ENCODE data around the gene FNBP1.
"Not testable (repeated sequence)": the region's sequence is repeated elsewhere in the genome, so short reads cannot be mapped to it uniquely, and the experiment has no call there.

The FNBP1 gene

GRCh38 chr9:129910628-129911567 lies 132.1 kb downstream of the FNBP1 start:
- no peak for DNase-seq

GRCh38 chr9:129909851-129910250 lies 133.1 kb downstream of the FNBP1 start:
- no peak for DNase-seq

GRCh38 chr9:129908906-129909305 lies 134.1 kb downstream of the FNBP1 start:
- DNase-seq, result no peak

- no peak for DNase-seq
Measured at GRCh38 chr9:129907201-129907600, 135.8 kb downstream of the FNBP1 start.

GRCh38 chr9:129906298-129906697 lies 136.7 kb downstream of the FNBP1 start:
- DNase-seq, result no peak

- no peak for DNase-seq
Measured at GRCh38 chr9:129904734-129905133, 138.3 kb downstream of the FNBP1 start.

- no peak for DNase-seq
Measured at GRCh38 chr9:129902740-129903134, 140.3 kb downstream of the FNBP1 start.

- no peak for DNase-seq
Measured at GRCh38 chr9:129901993-129902739, 140.8 kb downstream of the FNBP1 start.

GRCh38 chr9:129900263-129901027 lies 142.5 kb downstream of the FNBP1 start:
- no peak for DNase-seq

GRCh38 chr9:129899620-129900019 lies 143.4 kb downstream of the FNBP1 start:
- DNase-seq, result no peak

- DNase-seq, result no peak
Measured at GRCh38 chr9:129898185-129898584, 144.8 kb downstream of the FNBP1 start.

GRCh38 chr9:129897263-129897662 lies 145.7 kb downstream of the FNBP1 start:
- no peak for DNase-seq

- no peak for DNase-seq
Measured at GRCh38 chr9:129895376-129896268, 147.4 kb downstream of the FNBP1 start.

GRCh38 chr9:129894120-129894823 lies 148.7 kb downstream of the FNBP1 start:
- no peak for DNase-seq

- no peak for DNase-seq
Measured at GRCh38 chr9:129891569-129891968, 151.4 kb downstream of the FNBP1 start.

- not testable (repeated sequence) for DNase-seq
Measured at GRCh38 chr9:129890718-129891299, 152.2 kb downstream of the FNBP1 start.

GRCh38 chr9:129889941-129890717 lies 152.9 kb downstream of the FNBP1 start:
- no peak for DNase-seq

- DNase-seq, result no peak
Measured at GRCh38 chr9:129889122-129889940, 153.7 kb downstream of the FNBP1 start.
